ENCODE results near the gene TNFSF10.

GRCh38 chr3:172553526-172554252, 30.5 kb upstream of the TNFSF10 start:
- TF ChIP-seq CTCF (IDR thresholded peaks at IDR 0.05) (no peak), POLR2A (IDR thresholded peaks at IDR 0.05) (no peak)
